Fibroblast of skin of abdomen (primary cell): ENCODE results near the gene C10orf90.
A peak's percentile ranks its signal among the peaks of the same experiment; 100 is the strongest.

Experiments
- DNase-seq: peaks from one replicate; pipeline ENCODE4 v3.0.0-alpha.2; 2013

The C10orf90 gene

GRCh38 chr10:126634347-126634746 is 36.1 kb downstream of the C10orf90 start:
- DNase-seq, result no peak

- no peak for DNase-seq
Observed at GRCh38 chr10:126632705-126633104, 37.8 kb downstream of the C10orf90 start.

GRCh38 chr10:126629925-126630624 is 40.4 kb downstream of the C10orf90 start:
- no peak for DNase-seq

GRCh38 chr10:126628746-126629145 is 41.7 kb downstream of the C10orf90 start:
- DNase-seq, result no peak

- no peak for DNase-seq
Observed at GRCh38 chr10:126621846-126622245, 48.6 kb downstream of the C10orf90 start.

- peak; percentile 25 for DNase-seq
Observed at GRCh38 chr10:126618466-126618865, 52.0 kb downstream of the C10orf90 start.

GRCh38 chr10:126617733-126618132 is 52.8 kb downstream of the C10orf90 start:
- DNase-seq, result no peak

- no peak for DNase-seq
Observed at GRCh38 chr10:126617208-126617607, 53.3 kb downstream of the C10orf90 start.

- DNase-seq, result no peak
Observed at GRCh38 chr10:126616737-126617136, 53.8 kb downstream of the C10orf90 start.

- DNase-seq, result no peak
Observed at GRCh38 chr10:126611303-126611702, 59.2 kb downstream of the C10orf90 start.

GRCh38 chr10:126609566-126609965 is 60.9 kb downstream of the C10orf90 start:
- no peak for DNase-seq

GRCh38 chr10:126599949-126600682 is 70.4 kb downstream of the C10orf90 start:
- no peak for DNase-seq

GRCh38 chr10:126598009-126598408 is 72.5 kb downstream of the C10orf90 start:
- peak; percentile 37 for DNase-seq

- peak; percentile 42 for DNase-seq
Observed at GRCh38 chr10:126597211-126597610, 73.3 kb downstream of the C10orf90 start.

GRCh38 chr10:126596472-126597016 is 73.9 kb downstream of the C10orf90 start:
- no peak for DNase-seq

- DNase-seq, result peak; percentile 51
Observed at GRCh38 chr10:126595160-126595559, 75.3 kb downstream of the C10orf90 start.

- DNase-seq, result no peak
Observed at GRCh38 chr10:126593968-126594701, 76.4 kb downstream of the C10orf90 start.

- DNase-seq, result no peak
Observed at GRCh38 chr10:126592901-126593300, 77.6 kb downstream of the C10orf90 start.

GRCh38 chr10:126588024-126588423 is 82.5 kb downstream of the C10orf90 start:
- DNase-seq, result no peak

- no peak for DNase-seq
Observed at GRCh38 chr10:126586878-126587277, 83.6 kb downstream of the C10orf90 start.

- no peak for DNase-seq
Observed at GRCh38 chr10:126586128-126586527, 84.4 kb downstream of the C10orf90 start.

GRCh38 chr10:126585249-126586017 is 85.1 kb downstream of the C10orf90 start:
- DNase-seq, result no peak
